ENCODE data around the gene TSPAN12. TPM values are rescaled to one million over a fixed set of nuclear protein-coding genes. Genes with fewer than 3 reads are reported as not detected.

TSPAN12 gene
- polyA plus RNA-seq, 1 donor (not counting 4 experiments of a cell fraction or from before 2014, with no cell fraction given), result 0.47 TPM

DNA sequence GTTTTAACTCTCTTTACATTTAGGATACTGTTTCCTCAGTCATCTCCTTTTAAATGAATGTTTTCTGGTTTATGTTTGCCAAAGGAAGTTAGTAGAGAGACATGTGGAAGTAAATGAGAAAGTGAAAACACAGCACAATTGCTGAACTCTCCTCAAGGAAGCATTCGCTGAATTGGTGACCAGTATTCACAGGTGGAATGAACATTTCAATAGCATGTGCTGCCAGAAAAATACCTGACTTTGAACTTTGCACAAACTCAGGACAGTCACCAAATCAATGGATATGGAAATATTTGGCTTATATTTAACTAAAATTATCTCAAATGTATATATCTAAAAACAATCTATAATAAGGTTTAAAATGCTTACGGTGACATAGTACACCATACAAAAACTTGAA lies 28.5 kb downstream of the TSPAN12 start:
- no peak for FAIRE-seq

GRCh38 chr7:120828528-120828927 lies 29.4 kb downstream of the TSPAN12 start:
- no peaks in the 10 kb centered on the region for H3K27me3 ChIP-seq (ENCODE audit: control insufficient read depth, extremely low read depth, insufficient read depth, low read length)
- no peaks in the 10 kb centered on the region for H3K9me3 ChIP-seq (ENCODE audit: control insufficient read depth, low read depth, low read length)
- no peak overlapping the region for H2AFZ ChIP-seq (ENCODE audit: control insufficient read depth, low read length)
- H3K9me1 ChIP-seq (ENCODE audit: control insufficient read depth, extremely low read depth, insufficient read depth, low read length), result no peaks in the 10 kb centered on the region
- no peak overlapping the region for H3K9ac ChIP-seq (ENCODE audit: control insufficient read depth, extremely low read depth, insufficient read depth, low read length)
- TF ChIP-seq EZH2 (IDR thresholded peaks at IDR 0.05; ENCODE audit: low read length), result no peak
- no peaks in the 10 kb centered on the region for H3K79me2 ChIP-seq (ENCODE audit: control insufficient read depth, insufficient read depth, low read length)
- H3K27ac ChIP-seq (ENCODE audit: control insufficient read depth, insufficient read depth, low read length), result no peak overlapping the region
- DNase-seq (ENCODE audit: low read depth, low spot score), result no peak
- dilution Hi-C loops (cut with MboI; ENCODE audit: extremely low pct_ligation_motif_present, low sequenced_read_pairs), result no loop called here
- H3K4me1 ChIP-seq (ENCODE audit: control insufficient read depth, extremely low read depth, insufficient read depth, low read length), result no peaks in the 10 kb centered on the region
- H3K4me2 ChIP-seq (ENCODE audit: control insufficient read depth, extremely low read depth, insufficient read depth, low read depth, low read length), result no peak overlapping the region
- no peaks in the 10 kb centered on the region for H3K36me3 ChIP-seq (ENCODE audit: control insufficient read depth in 2 of 2, extremely low read depth in 1 of 2, insufficient read depth in 2 of 2, low read length in 2 of 2)
- no peaks in the 10 kb centered on the region for H4K20me1 ChIP-seq (ENCODE audit: control insufficient read depth, extremely low read depth, insufficient read depth, low read length)
- H3K4me3 ChIP-seq (ENCODE audit: control insufficient read depth in 2 of 3, extremely low read depth in 1 of 3, insufficient read depth in 2 of 3, low read depth in 1 of 3, low read length in 3 of 3), result no peak overlapping the region
- FAIRE-seq, result no peak

More for the DNA sequence above, 28.5 kb downstream of the TSPAN12 start:
- no peaks in the 10 kb centered on the region for H3K36me3 ChIP-seq (ENCODE audit: control insufficient read depth in 2 of 2, extremely low read depth in 1 of 2, insufficient read depth in 2 of 2, low read length in 2 of 2)
- no peak overlapping the region for H3K4me2 ChIP-seq (ENCODE audit: control insufficient read depth, extremely low read depth, insufficient read depth, low read depth, low read length)
- TF ChIP-seq CTCF (optimal IDR thresholded peaks at IDR 0.05 in 1 of 3, IDR thresholded peaks at IDR 0.05 in 1 of 3, conservative IDR thresholded peaks at IDR 0.05 in 1 of 3; ENCODE audit: extremely low read depth in 1 of 3, insufficient read depth in 2 of 3, low read length in 3 of 3) (no peak), EZH2 (IDR thresholded peaks at IDR 0.05; ENCODE audit: low read length) (no peak)
- no peaks in the 10 kb centered on the region for H3K79me2 ChIP-seq (ENCODE audit: control insufficient read depth, insufficient read depth, low read length)
- no peaks in the 10 kb centered on the region for H4K20me1 ChIP-seq (ENCODE audit: control insufficient read depth, extremely low read depth, insufficient read depth, low read length)
- H3K4me1 ChIP-seq (ENCODE audit: control insufficient read depth, extremely low read depth, insufficient read depth, low read length), result no peaks in the 10 kb centered on the region
- no peak for DNase-seq (ENCODE audit: low read depth, low spot score)
- dilution Hi-C loops (cut with MboI; ENCODE audit: extremely low pct_ligation_motif_present, low sequenced_read_pairs), result no loop called here
- H2AFZ ChIP-seq (ENCODE audit: control insufficient read depth, low read length), result no peak overlapping the region
- no peak overlapping the region for H3K9ac ChIP-seq (ENCODE audit: control insufficient read depth, extremely low read depth, insufficient read depth, low read length)
- no peak overlapping the region for H3K4me3 ChIP-seq (ENCODE audit: control insufficient read depth in 2 of 3, extremely low read depth in 1 of 3, insufficient read depth in 2 of 3, low read depth in 1 of 3, low read length in 3 of 3)
- no peaks in the 10 kb centered on the region for H3K9me3 ChIP-seq (ENCODE audit: control insufficient read depth, low read depth, low read length)
- H3K27me3 ChIP-seq (ENCODE audit: control insufficient read depth, extremely low read depth, insufficient read depth, low read length), result no peaks in the 10 kb centered on the region
- H3K9me1 ChIP-seq (ENCODE audit: control insufficient read depth, extremely low read depth, insufficient read depth, low read length), result no peaks in the 10 kb centered on the region
- H3K27ac ChIP-seq (ENCODE audit: control insufficient read depth, insufficient read depth, low read length), result no peak overlapping the region
